MM.1S (cell line): ENCODE measurements around the gene GJD2.

ENCODE experiments used
- DNase-seq: peaks from one replicate; pipeline ENCODE4 v3.0.0-alpha.2; 2015
- H2AFZ ChIP-seq: fragments of 300-600 bp; sonication (generic); 2 replicates; pipeline ENCODE4 v1.6.0; 2016; ENCODE audit warnings: antibody characterized with exemption, low read length
- H3F3A ChIP-seq: fragments of 300-600 bp; sonication (generic); 2 replicates; pipeline ENCODE4 v1.6.1; 2016; ENCODE audit warnings: mild to moderate bottlenecking, antibody characterized with exemption, low read length, moderate library complexity, mixed read lengths; ENCODE audit not compliant: insufficient read depth
- H3K27ac ChIP-seq: fragments of 300-600 bp; sonication (generic); 2 replicates; pipeline ENCODE4 v1.5.1; 2016; ENCODE audit warnings: mild to moderate bottlenecking, low read length
- H3K27me3 ChIP-seq: fragments of 300-600 bp; sonication (generic); replicated peaks from 2 replicates; pipeline ENCODE4 v1.6.0; 2016; ENCODE audit warnings: low read length; ENCODE audit not compliant: insufficient read depth
- H3K36me3 ChIP-seq: fragments of 300-600 bp; sonication (generic); replicated peaks from 2 replicates; pipeline ENCODE4 v1.6.1; 2016; ENCODE audit warnings: mild to moderate bottlenecking, low read length, mixed read lengths; ENCODE audit not compliant: insufficient read depth
- H3K4me1 ChIP-seq: fragments of 300-600 bp; sonication (generic); 2 replicates; pipeline ENCODE4 v1.6.1; 2016; ENCODE audit warnings: low read length, mixed read lengths
- H3K4me2 ChIP-seq: fragments of 300-600 bp; sonication (generic); 2 replicates; pipeline ENCODE4 v1.6.0; 2016; ENCODE audit warnings: low read depth, low read length
- H3K4me3 ChIP-seq: fragments of 300-600 bp; sonication (generic); 2 replicates; pipeline ENCODE4 v1.5.1; 2016; ENCODE audit warnings: low read length, mixed read lengths
- H3K79me2 ChIP-seq: fragments of 300-600 bp; sonication (generic); 2 replicates; pipeline ENCODE4 v1.6.1; 2016; ENCODE audit warnings: mixed run types, low read length, mixed read lengths
- H3K9ac ChIP-seq: fragments of 300-600 bp; sonication (generic); 2 replicates; pipeline ENCODE4 v1.6.1; 2016; ENCODE audit warnings: low read length, mixed read lengths
- H3K9me2 ChIP-seq: fragments of 300-600 bp; sonication (generic); replicated peaks from 2 replicates; pipeline ENCODE4 v1.6.1; 2016; ENCODE audit warnings: mild to moderate bottlenecking, low read length, mixed read lengths; ENCODE audit not compliant: insufficient read depth
- H3K9me3 ChIP-seq: fragments of 300-600 bp; sonication (generic); replicated peaks from 2 replicates; pipeline ENCODE4 v1.6.1; 2016; ENCODE audit warnings: mild to moderate bottlenecking, low read length, mixed read lengths; ENCODE audit not compliant: insufficient read depth
- H4K20me1 ChIP-seq: fragments of 300-600 bp; sonication (generic); 2 replicates; pipeline ENCODE4 v1.6.1; 2016; ENCODE audit warnings: mild to moderate bottlenecking, low read length, moderate library complexity, mixed read lengths; ENCODE audit not compliant: insufficient read depth
- EZH2 ChIP-seq: fragments of 300-600 bp; sonication (generic); optimal IDR thresholded peaks from 2 replicates; pipeline ENCODE3; 2017; ENCODE audit warnings: low read depth, mild to moderate bottlenecking, antibody characterized with exemption, low read length, mixed read lengths
- EZH2phosphoT487 ChIP-seq: fragments of 300-600 bp; sonication (generic); IDR thresholded peaks from 2 replicates; pipeline ENCODE4 v1.6.1; 2018; ENCODE audit warnings: antibody characterized with exemption, low read length
- TF ChIP-seq, protein P1 (sequence below): fragments of 300-600 bp; sonication (generic); IDR thresholded peaks from 2 replicates; pipeline ENCODE4 v1.5.1; 2016; ENCODE audit warnings: antibody characterized with exemption, low read length, mixed read lengths

The GJD2 gene

DNA sequence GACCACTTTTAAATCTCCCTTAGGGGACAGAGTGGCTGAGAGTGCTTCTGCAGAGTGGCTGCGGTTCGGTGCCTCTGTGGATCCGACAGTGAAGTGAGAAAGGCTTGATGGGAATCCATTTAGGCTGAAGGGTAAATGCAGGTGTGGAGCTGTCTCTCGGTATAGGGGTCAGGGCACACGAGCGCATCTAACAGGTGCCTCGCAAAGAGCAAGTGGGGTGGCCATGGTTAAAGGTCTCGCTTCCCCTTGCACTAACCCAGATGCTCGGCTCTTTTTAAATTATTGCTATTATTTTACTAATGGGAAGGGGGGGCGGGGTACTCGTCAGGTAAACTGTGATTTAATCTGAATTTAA lies 598 bp upstream of the GJD2 start:
- H4K20me1 ChIP-seq = no peaks in the 10 kb centered on the region
- H3K9ac ChIP-seq = no peak overlapping the region
- no peak overlapping the region for H2AFZ ChIP-seq
- H3K27me3 ChIP-seq = peaks cover 5% of the 10 kb centered on the region; the same call in 1 of the 2 replicates
- TF ChIP-seq, protein P1, sequence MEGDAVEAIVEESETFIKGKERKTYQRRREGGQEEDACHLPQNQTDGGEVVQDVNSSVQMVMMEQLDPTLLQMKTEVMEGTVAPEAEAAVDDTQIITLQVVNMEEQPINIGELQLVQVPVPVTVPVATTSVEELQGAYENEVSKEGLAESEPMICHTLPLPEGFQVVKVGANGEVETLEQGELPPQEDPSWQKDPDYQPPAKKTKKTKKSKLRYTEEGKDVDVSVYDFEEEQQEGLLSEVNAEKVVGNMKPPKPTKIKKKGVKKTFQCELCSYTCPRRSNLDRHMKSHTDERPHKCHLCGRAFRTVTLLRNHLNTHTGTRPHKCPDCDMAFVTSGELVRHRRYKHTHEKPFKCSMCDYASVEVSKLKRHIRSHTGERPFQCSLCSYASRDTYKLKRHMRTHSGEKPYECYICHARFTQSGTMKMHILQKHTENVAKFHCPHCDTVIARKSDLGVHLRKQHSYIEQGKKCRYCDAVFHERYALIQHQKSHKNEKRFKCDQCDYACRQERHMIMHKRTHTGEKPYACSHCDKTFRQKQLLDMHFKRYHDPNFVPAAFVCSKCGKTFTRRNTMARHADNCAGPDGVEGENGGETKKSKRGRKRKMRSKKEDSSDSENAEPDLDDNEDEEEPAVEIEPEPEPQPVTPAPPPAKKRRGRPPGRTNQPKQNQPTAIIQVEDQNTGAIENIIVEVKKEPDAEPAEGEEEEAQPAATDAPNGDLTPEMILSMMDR = no peak
- TF ChIP-seq EZH2 (no peak), EZH2phosphoT487 (no peak)
- no peaks in the 10 kb centered on the region for H3K9me3 ChIP-seq
- H3K9me2 ChIP-seq = no peaks in the 10 kb centered on the region
- H3F3A ChIP-seq = no peaks in the 10 kb centered on the region
- no peak for DNase-seq
- H3K36me3 ChIP-seq = no peaks in the 10 kb centered on the region
- no peak overlapping the region for H3K4me3 ChIP-seq
- H3K27ac ChIP-seq = no peak overlapping the region
- no peaks in the 10 kb centered on the region for H3K79me2 ChIP-seq
- no peaks in the 10 kb centered on the region for H3K4me1 ChIP-seq
- 0 out of 2 replicates have a peak overlapping the region, but pooled peaks have one; percentile 11 for H3K4me2 ChIP-seq

DNA sequence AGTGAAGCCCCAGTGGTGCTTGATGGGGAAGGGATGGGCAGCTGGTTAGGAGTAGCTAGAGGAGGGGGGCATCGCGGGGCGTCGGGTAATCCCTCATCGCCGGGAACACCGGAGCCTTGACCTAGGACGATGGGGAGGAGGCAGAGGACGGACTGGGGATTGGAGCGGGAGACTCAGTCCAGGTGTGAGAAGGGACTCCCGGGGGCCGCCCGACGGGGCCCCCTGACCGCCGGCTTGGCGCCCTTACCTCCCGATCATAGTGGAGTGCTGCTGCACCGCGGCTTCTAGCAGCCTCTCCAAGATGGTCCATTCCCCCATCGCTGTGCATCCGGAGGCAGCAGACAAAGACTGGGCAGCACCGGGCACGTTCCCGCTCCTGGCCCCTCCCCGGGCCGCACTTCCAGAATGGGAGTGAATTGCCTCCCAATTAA lies 612 bp downstream of the GJD2 start:
- Histone ChIP-seq H3K4me2 (0 out of 2 replicates have a peak overlapping the region, but pooled peaks have one; percentile 11), H3K9ac (no peak overlapping the region)

GRCh38 chr15:34753236-34753894 lies 1.4 kb downstream of the GJD2 start:
- no peaks in the 10 kb centered on the region for H3K79me2 ChIP-seq
- no peak for DNase-seq
- no peaks in the 10 kb centered on the region for H3K36me3 ChIP-seq
- H3K4me2 ChIP-seq = no peak overlapping the region
- H2AFZ ChIP-seq = no peak overlapping the region
- H3K9ac ChIP-seq = no peak overlapping the region
- no peaks in the 10 kb centered on the region for H3K4me1 ChIP-seq
- no peaks in the 10 kb centered on the region for H3K9me2 ChIP-seq
- H3K27ac ChIP-seq = no peak overlapping the region
- no peaks in the 10 kb centered on the region for H3F3A ChIP-seq
- no peak for TF ChIP-seq EZH2
- TF ChIP-seq EZH2phosphoT487 = no peak
- TF ChIP-seq, protein P1 = no peak
- no peaks in the 10 kb centered on the region for H3K9me3 ChIP-seq
- no peaks in the 10 kb centered on the region for H4K20me1 ChIP-seq
- no peak overlapping the region for H3K4me3 ChIP-seq
- H3K27me3 ChIP-seq = peaks cover 5% of the 10 kb centered on the region; the same call in 1 of the 2 replicates

More for the DNA sequence above, 612 bp downstream of the GJD2 start:
- Histone ChIP-seq H3K9me2 (no peaks in the 10 kb centered on the region), H3K9me3 (no peaks in the 10 kb centered on the region), H3K4me1 (no peaks in the 10 kb centered on the region), H3K4me3 (no peak overlapping the region), H3F3A (no peaks in the 10 kb centered on the region), H4K20me1 (no peaks in the 10 kb centered on the region), H2AFZ (no peak overlapping the region), H3K36me3 (no peaks in the 10 kb centered on the region), H3K27me3 (peaks cover 5% of the 10 kb centered on the region; the same call in 1 of the 2 replicates), H3K27ac (no peak overlapping the region), H3K79me2 (no peaks in the 10 kb centered on the region)
- no peak for DNase-seq
- no peak for TF ChIP-seq EZH2
- TF ChIP-seq EZH2phosphoT487 = no peak
- TF ChIP-seq, protein P1 = no peak
